Body of pancreas (tissue), 4 donors: ENCODE measurements around the gene SORCS2. TPM values are rescaled to one million over a fixed set of nuclear protein-coding genes. Genes with fewer than 3 reads are reported as not detected.
A peak's percentile ranks its signal among the peaks of the same experiment; 100 is the strongest.

Experiments
- ATAC-seq: fragments of 150-250 bp; one replicate; pipeline ENCODE4 v1.9.1; 2016
- DNase-seq, 4 donors: peaks; one replicate each; pipeline ENCODE4 v3.0.0-alpha.2; 2019
- H3K27ac ChIP-seq, 4 donors: fragments of 200-600 bp; sonication (generic); 1 replicate in 3 of 4; 2 replicates in 1 of 4; pipeline versions ENCODE4 v1.5.1 to v1.6.1; 2016 to 2019; ENCODE audit warnings: mild to moderate bottlenecking in 1 of 4, mixed read lengths in 1 of 4, moderate library complexity in 1 of 4
- H3K27me3 ChIP-seq, 2 donors: fragments of 200-600 bp; sonication (generic); one replicate each; pipeline ENCODE4 v1.6.0; 2016; ENCODE audit warnings: mild to moderate bottlenecking in 1 of 2
- H3K36me3 ChIP-seq, 2 donors: fragments of 200-600 bp; sonication (generic); replicated peaks in 1 of 2; 2 replicates each; pipeline ENCODE4 v1.5.1; 2016; ENCODE audit warnings: low read depth in 2 of 2; ENCODE audit not compliant: insufficient read depth in 1 of 2
- H3K4me1 ChIP-seq: fragments of 200-600 bp; sonication (generic); one replicate; pipeline ENCODE4 v1.6.0; 2016
- H3K4me3 ChIP-seq, 2 donors: fragments of 200-600 bp; sonication (generic); 1 replicate in 1 of 2; 2 replicates in 1 of 2; pipeline ENCODE4 v1.5.1; 2016 to 2019
- H3K9me3 ChIP-seq, 3 donors: fragments of 200-600 bp; sonication (generic); 1 replicate in 2 of 3; 2 replicates in 1 of 3; pipeline ENCODE4 v1.5.1; 2016
- CTCF ChIP-seq, 7 experiments: fragments of 450-650 bp in 4 of 7; fragments of 200-600 bp in 3 of 7; sonication (generic) in 3 of 7; IDR thresholded peaks; one replicate each; pipeline ENCODE4 v1.5.1; 2016 to 2019; ENCODE audit warnings: antibody characterized with exemption in 7 of 7
- POLR2A ChIP-seq, 3 donors: fragments of 450-650 bp; IDR thresholded peaks; one replicate each; pipeline ENCODE4 v1.6.1; 2016; ENCODE audit warnings: antibody characterized with exemption in 3 of 3, mild to moderate bottlenecking in 2 of 3
- WGBS, 2 donors: methylation state at CpG; one replicate each; pipeline ENCODE4 v1.1.5; 2017; 5-methylcytosine and 5-hydroxymethylcytosine counted together
- intact Hi-C: fragments of 100-400 bp; cut with DNase I; formaldehyde crosslinking; loops from one replicate; pipeline ENCODE4 v1.15.1; 2023
- total RNA-seq, 2 donors: library from RNA; depleted of rRNA; stranded (reverse); fragments of >200 nt; gene quantifications; one replicate each; pipeline ENCODE4 v1.1.0, GENCODE V29; 2016

SORCS2 gene
- total RNA-seq, 2 donors from 2014 or later = 0.26 to 0.33 TPM

GRCh38 chr4:7173841-7174449 is 18.4 kb upstream of the SORCS2 start:
- Histone ChIP-seq H3K27ac (no peak overlapping the region), H3K27me3 (no peaks in the 10 kb centered on the region), H3K4me1 (no peaks in the 10 kb centered on the region), H3K4me3 (no peak overlapping the region), H3K36me3 (no peaks in the 10 kb centered on the region), H3K9me3 (no peaks in the 10 kb centered on the region)
- ATAC-seq = no peak
- 59 to 68% methylated on average over 9 of the region's 9 CpGs for WGBS, 2 donors
- intact Hi-C loops = no loop called here
- DNase-seq = peak in 1 of 4 donors; percentile 6
- no peak for TF ChIP-seq POLR2A (IDR thresholded peaks at IDR 0.05)
- TF ChIP-seq CTCF (IDR thresholded peaks at IDR 0.05) = no peak

- TF ChIP-seq POLR2A (IDR thresholded peaks at IDR 0.05) = no peak
- TF ChIP-seq CTCF (IDR thresholded peaks at IDR 0.05) = no peak
- H3K27me3 ChIP-seq = no peaks in the 10 kb centered on the region
- H3K36me3 ChIP-seq = no peaks in the 10 kb centered on the region
- ATAC-seq (no peak), DNase-seq (no peak)
- H3K9me3 ChIP-seq = no peaks in the 10 kb centered on the region
- 86 to 96% methylated on average over 1 of the region's 1 CpG for WGBS, 2 donors
- intact Hi-C loops = no loop called here
- H3K4me3 ChIP-seq = no peak overlapping the region
- no peak overlapping the region for H3K27ac ChIP-seq
- no peaks in the 10 kb centered on the region for H3K4me1 ChIP-seq
These were observed 13.2 kb upstream of the SORCS2 start for GRCh38 chr4:7179158-7179557.

GRCh38 chr4:7180938-7181337 is 11.4 kb upstream of the SORCS2 start:
- intact Hi-C loops = no loop called here
- 73 to 84% methylated on average over 4 of the region's 4 CpGs for WGBS, 2 donors
- H3K4me3 ChIP-seq = no peak overlapping the region
- no peaks in the 10 kb centered on the region for H3K4me1 ChIP-seq
- no peaks in the 10 kb centered on the region for H3K9me3 ChIP-seq
- H3K27ac ChIP-seq = no peak overlapping the region
- no peaks in the 10 kb centered on the region for H3K36me3 ChIP-seq
- no peaks in the 10 kb centered on the region for H3K27me3 ChIP-seq
- DNase-seq (no peak), ATAC-seq (no peak)
- TF ChIP-seq CTCF (IDR thresholded peaks at IDR 0.05) (no peak), POLR2A (IDR thresholded peaks at IDR 0.05) (no peak)

- DNase-seq = no peak
- TF ChIP-seq CTCF (IDR thresholded peaks at IDR 0.05) (no peak), POLR2A (IDR thresholded peaks at IDR 0.05) (no peak)
- WGBS, 2 donors = 90 to 91% methylated on average over 3 of the region's 3 CpGs
- intact Hi-C loops = no loop called here
- H3K9me3 ChIP-seq = no peaks in the 10 kb centered on the region
- H3K4me1 ChIP-seq = no peaks in the 10 kb centered on the region
- H3K36me3 ChIP-seq = no peaks in the 10 kb centered on the region
- H3K4me3 ChIP-seq = no peak overlapping the region
- no peak for ATAC-seq
- peaks cover 0 to under 1% of the 10 kb centered on the region in 2 donors for H3K27me3 ChIP-seq
- no peak overlapping the region for H3K27ac ChIP-seq
These were observed 9.7 kb upstream of the SORCS2 start for GRCh38 chr4:7182616-7183015.

- no peak for TF ChIP-seq CTCF (IDR thresholded peaks at IDR 0.05)
- no peak for TF ChIP-seq POLR2A (IDR thresholded peaks at IDR 0.05)
- Histone ChIP-seq H3K9me3 (no peaks in the 10 kb centered on the region), H3K4me1 (no peaks in the 10 kb centered on the region), H3K4me3 (no peak overlapping the region), H3K27ac (no peak overlapping the region), H3K27me3 (peaks cover 0 to 4% of the 10 kb centered on the region in 2 donors), H3K36me3 (no peaks in the 10 kb centered on the region)
- intact Hi-C loops = no loop called here
- no peak for DNase-seq
- ATAC-seq = no peak
- 58 to 75% methylated on average over 4 of the region's 4 CpGs for WGBS, 2 donors
These were observed 9.2 kb upstream of the SORCS2 start for GRCh38 chr4:7183161-7183560.
